ENCODE results near the gene LPAR3. TPM values are rescaled to one million over a fixed set of nuclear protein-coding genes. Genes with fewer than 3 reads are reported as not detected.

LPAR3 gene
- total and polyA plus RNA-seq, 2 experiments from 2014 or later: 10.4 to 36.9 TPM

DNA sequence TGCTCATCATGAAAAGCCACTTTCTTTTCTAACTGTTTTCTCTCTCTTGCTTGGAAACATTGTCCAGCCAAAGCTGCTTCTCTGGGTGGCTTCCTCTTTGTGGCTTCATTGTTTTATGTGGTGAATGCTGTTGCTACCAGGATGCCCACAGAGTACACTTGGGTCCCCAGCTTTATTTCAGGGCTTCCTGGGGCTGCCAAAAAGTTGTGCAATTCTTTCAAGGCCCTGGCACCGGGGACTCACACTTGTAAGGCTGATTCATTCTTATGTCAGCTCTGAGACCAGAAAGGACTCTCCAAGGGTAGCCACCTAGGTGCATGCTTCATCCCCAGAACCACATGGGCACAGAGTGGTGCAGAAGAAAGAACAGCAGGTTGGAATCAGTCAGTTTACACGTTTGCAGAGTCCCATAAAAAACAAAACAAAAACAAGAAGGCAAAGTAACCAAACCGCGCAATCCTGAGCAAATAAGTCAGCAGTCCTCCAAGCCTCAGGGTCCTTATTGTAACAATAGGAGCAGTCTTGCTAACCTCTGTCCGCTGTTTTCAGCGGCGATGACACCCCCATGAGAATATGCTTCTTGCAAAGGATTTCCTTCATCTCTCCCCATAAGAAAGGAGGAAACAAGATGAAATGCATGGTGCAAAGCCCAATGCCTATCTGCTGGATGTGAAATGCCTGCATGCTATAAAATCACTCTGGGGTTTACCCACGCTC, 112.8 kb downstream of the LPAR3 start:
- H3K4me1 Mint-ChIP-seq: peaks cover 12% of the 10 kb centered on the region
- Histone ChIP-seq H3K9me2 (ENCODE audit: insufficient read depth) (peaks cover 3% of the 10 kb centered on the region), H2AFZ (no peak overlapping the region), H4K20me1 (replicated peaks; ENCODE audit: insufficient read depth) (no peaks in the 10 kb centered on the region), H3K4me1 (ENCODE audit: insufficient read depth) (no peaks in the 10 kb centered on the region; the same call in none of the 2 replicates), H3F3A (replicated peaks; ENCODE audit: low read depth) (no peaks in the 10 kb centered on the region), H3K36me3 (ENCODE audit: insufficient read depth) (no peaks in the 10 kb centered on the region), H3K4me3 (no peak overlapping the region), H3K79me2 (replicated peaks; ENCODE audit: insufficient read depth) (no peaks in the 10 kb centered on the region), H3K4me2 (no peak overlapping the region), H3K27me3 (ENCODE audit: insufficient read depth) (no peaks in the 10 kb centered on the region), H3K27ac (ENCODE audit: low read depth) (no peak overlapping the region)
- TF ChIP-seq ZNF114 (CRISPR knock-in tag; IDR thresholded peaks at IDR 0.05) (no peak), ZNF331 (CRISPR knock-in tag; IDR thresholded peaks at IDR 0.05; ENCODE audit: low read depth) (no peak)
- TF ChIP-seq, protein P1, sequence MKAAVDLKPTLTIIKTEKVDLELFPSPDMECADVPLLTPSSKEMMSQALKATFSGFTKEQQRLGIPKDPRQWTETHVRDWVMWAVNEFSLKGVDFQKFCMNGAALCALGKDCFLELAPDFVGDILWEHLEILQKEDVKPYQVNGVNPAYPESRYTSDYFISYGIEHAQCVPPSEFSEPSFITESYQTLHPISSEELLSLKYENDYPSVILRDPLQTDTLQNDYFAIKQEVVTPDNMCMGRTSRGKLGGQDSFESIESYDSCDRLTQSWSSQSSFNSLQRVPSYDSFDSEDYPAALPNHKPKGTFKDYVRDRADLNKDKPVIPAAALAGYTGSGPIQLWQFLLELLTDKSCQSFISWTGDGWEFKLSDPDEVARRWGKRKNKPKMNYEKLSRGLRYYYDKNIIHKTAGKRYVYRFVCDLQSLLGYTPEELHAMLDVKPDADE (IDR thresholded peaks at IDR 0.05): no peak
- H3K4me3 Mint-ChIP-seq: no peak overlapping the region
- DNase-seq (ENCODE audit: low spot score) (no peak), ATAC-seq (no peak)
- no peak overlapping the region for H3K27ac Mint-ChIP-seq
- peaks cover 2% of the 10 kb centered on the region for H3K27me3 Mint-ChIP-seq (ENCODE audit: insufficient read depth, low read depth, poor library complexity)
- peaks cover 8% of the 10 kb centered on the region; the same call in 2 of the 3 replicates for H3K9me3 Mint-ChIP-seq
- H3K36me3 Mint-ChIP-seq (ENCODE audit: low read depth): no peaks in the 10 kb centered on the region

DNA sequence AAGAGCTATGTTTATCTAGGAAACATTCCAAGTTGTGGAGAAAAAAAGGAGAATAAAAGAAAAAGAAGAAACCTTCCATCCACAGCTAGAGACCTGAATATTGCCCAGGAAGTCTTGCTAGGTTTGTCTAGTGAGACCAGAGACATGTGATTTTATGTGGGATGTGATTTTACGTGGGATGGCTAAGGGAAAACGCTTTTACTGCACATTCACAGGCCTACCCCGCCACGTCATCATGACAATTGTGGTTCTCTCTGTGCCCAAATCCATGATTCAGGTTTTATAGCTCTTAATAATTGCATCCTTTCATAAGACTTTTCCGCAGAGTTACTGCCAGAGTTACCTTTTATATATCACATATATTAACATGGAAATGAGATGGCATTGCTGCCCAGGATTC, 116.4 kb downstream of the LPAR3 start:
- Histone ChIP-seq H3K36me3 (ENCODE audit: insufficient read depth) (no peaks in the 10 kb centered on the region), H3K27me3 (ENCODE audit: insufficient read depth) (no peaks in the 10 kb centered on the region), H3K4me1 (ENCODE audit: insufficient read depth) (no peaks in the 10 kb centered on the region; the same call in none of the 2 replicates), H3K27ac (ENCODE audit: low read depth) (no peak overlapping the region), H3K9me2 (ENCODE audit: insufficient read depth) (peaks cover 3% of the 10 kb centered on the region), H4K20me1 (replicated peaks; ENCODE audit: insufficient read depth) (no peaks in the 10 kb centered on the region), H3F3A (replicated peaks; ENCODE audit: low read depth) (no peaks in the 10 kb centered on the region), H2AFZ (no peak overlapping the region), H3K4me2 (no peak overlapping the region), H3K4me3 (no peak overlapping the region), H3K79me2 (replicated peaks; ENCODE audit: insufficient read depth) (no peaks in the 10 kb centered on the region)
- Mint-ChIP-seq H3K4me3 (no peak overlapping the region), H3K27me3 (ENCODE audit: insufficient read depth, low read depth, poor library complexity) (peaks cover 6% of the 10 kb centered on the region), H3K27ac (no peak overlapping the region), H3K4me1 (peaks cover 9% of the 10 kb centered on the region), H3K36me3 (ENCODE audit: low read depth) (no peaks in the 10 kb centered on the region), H3K9me3 (peaks cover 8% of the 10 kb centered on the region; the same call in 1 of the 3 replicates)
- no peak for TF ChIP-seq POLR2AphosphoS5 (IDR thresholded peaks at IDR 0.05; ENCODE audit: low read depth)
- ATAC-seq (no peak), DNase-seq (ENCODE audit: low spot score) (no peak)

DNA sequence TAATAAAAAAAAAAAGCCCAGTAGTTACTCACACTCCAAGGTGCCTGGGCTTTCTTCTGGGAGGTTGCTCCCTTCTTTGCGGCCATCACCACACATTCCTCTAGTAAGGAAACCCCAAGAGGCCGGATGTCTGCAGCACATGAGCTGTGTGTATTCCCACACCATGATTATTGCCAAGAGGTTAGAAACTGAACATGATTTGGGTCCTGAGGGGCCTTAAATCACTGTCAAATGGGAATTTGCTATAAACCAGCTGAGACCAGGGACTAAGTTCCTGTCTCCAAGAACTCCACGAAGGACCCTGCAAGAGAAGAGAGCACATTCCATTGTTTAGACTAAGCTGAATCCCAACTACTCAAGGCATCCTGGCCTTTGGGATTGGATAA, 117.5 kb downstream of the LPAR3 start:
- no peaks in the 10 kb centered on the region for H3K36me3 Mint-ChIP-seq (ENCODE audit: low read depth)
- Histone ChIP-seq H4K20me1 (replicated peaks; ENCODE audit: insufficient read depth) (no peaks in the 10 kb centered on the region), H3K36me3 (ENCODE audit: insufficient read depth) (no peaks in the 10 kb centered on the region), H3K4me1 (ENCODE audit: insufficient read depth) (no peaks in the 10 kb centered on the region; the same call in 1 of the 2 replicates), H3K9me2 (ENCODE audit: insufficient read depth) (peaks cover 3% of the 10 kb centered on the region; the same call in 1 of the 2 replicates), H3F3A (replicated peaks; ENCODE audit: low read depth) (no peaks in the 10 kb centered on the region), H3K27ac (ENCODE audit: low read depth) (no peak overlapping the region), H3K4me2 (no peak overlapping the region), H3K27me3 (ENCODE audit: insufficient read depth) (no peaks in the 10 kb centered on the region), H2AFZ (no peak overlapping the region), H3K79me2 (replicated peaks; ENCODE audit: insufficient read depth) (no peaks in the 10 kb centered on the region), H3K4me3 (no peak overlapping the region)
- no peak; the same call in 2 of the 3 replicates for ATAC-seq
- no peak for DNase-seq (ENCODE audit: low spot score)
- peaks cover 6% of the 10 kb centered on the region; the same call in 1 of the 3 replicates for H3K4me1 Mint-ChIP-seq
- no peak overlapping the region for H3K27ac Mint-ChIP-seq
- peaks cover 8% of the 10 kb centered on the region; the same call in 1 of the 3 replicates for H3K9me3 Mint-ChIP-seq
- peaks cover 6% of the 10 kb centered on the region for H3K27me3 Mint-ChIP-seq (ENCODE audit: insufficient read depth, low read depth, poor library complexity)
- H3K4me3 Mint-ChIP-seq: no peak overlapping the region
- TF ChIP-seq ZNF331 (CRISPR knock-in tag; IDR thresholded peaks at IDR 0.05; ENCODE audit: low read depth) (no peak), STAT1 (IDR thresholded peaks at IDR 0.05; ENCODE audit: unreplicated experiment) (no peak), POLR2AphosphoS5 (IDR thresholded peaks at IDR 0.05; ENCODE audit: low read depth) (no peak), CREB1 (CRISPR knock-in tag; IDR thresholded peaks at IDR 0.05; ENCODE audit: low read depth) (no peak)
- TF ChIP-seq, protein P2, sequence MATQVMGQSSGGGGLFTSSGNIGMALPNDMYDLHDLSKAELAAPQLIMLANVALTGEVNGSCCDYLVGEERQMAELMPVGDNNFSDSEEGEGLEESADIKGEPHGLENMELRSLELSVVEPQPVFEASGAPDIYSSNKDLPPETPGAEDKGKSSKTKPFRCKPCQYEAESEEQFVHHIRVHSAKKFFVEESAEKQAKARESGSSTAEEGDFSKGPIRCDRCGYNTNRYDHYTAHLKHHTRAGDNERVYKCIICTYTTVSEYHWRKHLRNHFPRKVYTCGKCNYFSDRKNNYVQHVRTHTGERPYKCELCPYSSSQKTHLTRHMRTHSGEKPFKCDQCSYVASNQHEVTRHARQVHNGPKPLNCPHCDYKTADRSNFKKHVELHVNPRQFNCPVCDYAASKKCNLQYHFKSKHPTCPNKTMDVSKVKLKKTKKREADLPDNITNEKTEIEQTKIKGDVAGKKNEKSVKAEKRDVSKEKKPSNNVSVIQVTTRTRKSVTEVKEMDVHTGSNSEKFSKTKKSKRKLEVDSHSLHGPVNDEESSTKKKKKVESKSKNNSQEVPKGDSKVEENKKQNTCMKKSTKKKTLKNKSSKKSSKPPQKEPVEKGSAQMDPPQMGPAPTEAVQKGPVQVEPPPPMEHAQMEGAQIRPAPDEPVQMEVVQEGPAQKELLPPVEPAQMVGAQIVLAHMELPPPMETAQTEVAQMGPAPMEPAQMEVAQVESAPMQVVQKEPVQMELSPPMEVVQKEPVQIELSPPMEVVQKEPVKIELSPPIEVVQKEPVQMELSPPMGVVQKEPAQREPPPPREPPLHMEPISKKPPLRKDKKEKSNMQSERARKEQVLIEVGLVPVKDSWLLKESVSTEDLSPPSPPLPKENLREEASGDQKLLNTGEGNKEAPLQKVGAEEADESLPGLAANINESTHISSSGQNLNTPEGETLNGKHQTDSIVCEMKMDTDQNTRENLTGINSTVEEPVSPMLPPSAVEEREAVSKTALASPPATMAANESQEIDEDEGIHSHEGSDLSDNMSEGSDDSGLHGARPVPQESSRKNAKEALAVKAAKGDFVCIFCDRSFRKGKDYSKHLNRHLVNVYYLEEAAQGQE (IDR thresholded peaks at IDR 0.05; ENCODE audit: unreplicated experiment): no peak
- TF ChIP-seq, protein P3, sequence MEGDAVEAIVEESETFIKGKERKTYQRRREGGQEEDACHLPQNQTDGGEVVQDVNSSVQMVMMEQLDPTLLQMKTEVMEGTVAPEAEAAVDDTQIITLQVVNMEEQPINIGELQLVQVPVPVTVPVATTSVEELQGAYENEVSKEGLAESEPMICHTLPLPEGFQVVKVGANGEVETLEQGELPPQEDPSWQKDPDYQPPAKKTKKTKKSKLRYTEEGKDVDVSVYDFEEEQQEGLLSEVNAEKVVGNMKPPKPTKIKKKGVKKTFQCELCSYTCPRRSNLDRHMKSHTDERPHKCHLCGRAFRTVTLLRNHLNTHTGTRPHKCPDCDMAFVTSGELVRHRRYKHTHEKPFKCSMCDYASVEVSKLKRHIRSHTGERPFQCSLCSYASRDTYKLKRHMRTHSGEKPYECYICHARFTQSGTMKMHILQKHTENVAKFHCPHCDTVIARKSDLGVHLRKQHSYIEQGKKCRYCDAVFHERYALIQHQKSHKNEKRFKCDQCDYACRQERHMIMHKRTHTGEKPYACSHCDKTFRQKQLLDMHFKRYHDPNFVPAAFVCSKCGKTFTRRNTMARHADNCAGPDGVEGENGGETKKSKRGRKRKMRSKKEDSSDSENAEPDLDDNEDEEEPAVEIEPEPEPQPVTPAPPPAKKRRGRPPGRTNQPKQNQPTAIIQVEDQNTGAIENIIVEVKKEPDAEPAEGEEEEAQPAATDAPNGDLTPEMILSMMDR (conservative IDR thresholded peaks at IDR 0.05; ENCODE audit: low read depth in 2 of 2): no peak

All from GM23338 (cell line).